ENCODE results near the gene GALNT6.

GALNT6 gene

DNA sequence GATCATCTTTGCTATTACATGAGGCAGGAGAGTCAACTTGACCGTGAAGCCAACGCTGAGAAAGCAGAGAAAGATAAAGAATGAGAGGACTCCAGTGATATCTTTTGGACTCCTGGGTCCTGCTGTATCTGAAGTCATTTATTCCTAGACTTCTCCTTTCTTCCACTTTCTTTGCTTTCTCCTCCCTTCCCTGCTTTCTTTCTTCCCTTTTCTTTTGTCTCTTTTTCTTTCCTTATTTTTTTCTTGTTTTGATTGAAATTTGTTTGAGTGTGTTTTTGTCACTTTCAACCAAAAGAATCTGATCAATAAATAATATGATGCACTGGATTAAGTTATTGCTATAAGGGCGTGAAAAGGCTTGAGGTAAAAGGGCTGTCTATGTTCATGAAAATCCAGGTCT is 13.4 kb upstream of the GALNT6 start:
- Histone ChIP-seq H2AFZ (ENCODE audit: low read length) (no peak overlapping the region), H3K9me2 (replicated peaks; ENCODE audit: low read depth, low read length) (no peaks in the 10 kb centered on the region), H3K4me3 (ENCODE audit: low read length, poor library complexity, severe bottlenecking) (no peak overlapping the region), H3K27me3 (ENCODE audit: insufficient read depth, low read length, poor library complexity, severe bottlenecking) (no peaks in the 10 kb centered on the region), H3F3A (ENCODE audit: low read depth) (no peaks in the 10 kb centered on the region), H3K9ac (ENCODE audit: low read depth, low read length, poor library complexity, severe bottlenecking) (no peak overlapping the region), H4K20me1 (ENCODE audit: insufficient read depth, low read length, poor library complexity, severe bottlenecking) (no peaks in the 10 kb centered on the region), H3K9me3 (ENCODE audit: insufficient read depth, low read depth, low read length) (no peaks in the 10 kb centered on the region), H3K36me3 (ENCODE audit: insufficient read depth, low read length) (no peaks in the 10 kb centered on the region), H3K4me1 (ENCODE audit: insufficient read depth, low read length, poor library complexity, severe bottlenecking) (peaks cover 33% of the 10 kb centered on the region), H3K79me2 (ENCODE audit: insufficient read depth, low read length) (no peaks in the 10 kb centered on the region), H3K4me2 (ENCODE audit: low read depth, low read length, poor library complexity, severe bottlenecking) (no peak overlapping the region)
- TF ChIP-seq EZH2phosphoT487 (IDR thresholded peaks at IDR 0.05; ENCODE audit: borderline replicate concordance): no peak
- TF ChIP-seq, protein P1, sequence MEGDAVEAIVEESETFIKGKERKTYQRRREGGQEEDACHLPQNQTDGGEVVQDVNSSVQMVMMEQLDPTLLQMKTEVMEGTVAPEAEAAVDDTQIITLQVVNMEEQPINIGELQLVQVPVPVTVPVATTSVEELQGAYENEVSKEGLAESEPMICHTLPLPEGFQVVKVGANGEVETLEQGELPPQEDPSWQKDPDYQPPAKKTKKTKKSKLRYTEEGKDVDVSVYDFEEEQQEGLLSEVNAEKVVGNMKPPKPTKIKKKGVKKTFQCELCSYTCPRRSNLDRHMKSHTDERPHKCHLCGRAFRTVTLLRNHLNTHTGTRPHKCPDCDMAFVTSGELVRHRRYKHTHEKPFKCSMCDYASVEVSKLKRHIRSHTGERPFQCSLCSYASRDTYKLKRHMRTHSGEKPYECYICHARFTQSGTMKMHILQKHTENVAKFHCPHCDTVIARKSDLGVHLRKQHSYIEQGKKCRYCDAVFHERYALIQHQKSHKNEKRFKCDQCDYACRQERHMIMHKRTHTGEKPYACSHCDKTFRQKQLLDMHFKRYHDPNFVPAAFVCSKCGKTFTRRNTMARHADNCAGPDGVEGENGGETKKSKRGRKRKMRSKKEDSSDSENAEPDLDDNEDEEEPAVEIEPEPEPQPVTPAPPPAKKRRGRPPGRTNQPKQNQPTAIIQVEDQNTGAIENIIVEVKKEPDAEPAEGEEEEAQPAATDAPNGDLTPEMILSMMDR (conservative IDR thresholded peaks at IDR 0.05; ENCODE audit: low read length): no peak

DNA sequence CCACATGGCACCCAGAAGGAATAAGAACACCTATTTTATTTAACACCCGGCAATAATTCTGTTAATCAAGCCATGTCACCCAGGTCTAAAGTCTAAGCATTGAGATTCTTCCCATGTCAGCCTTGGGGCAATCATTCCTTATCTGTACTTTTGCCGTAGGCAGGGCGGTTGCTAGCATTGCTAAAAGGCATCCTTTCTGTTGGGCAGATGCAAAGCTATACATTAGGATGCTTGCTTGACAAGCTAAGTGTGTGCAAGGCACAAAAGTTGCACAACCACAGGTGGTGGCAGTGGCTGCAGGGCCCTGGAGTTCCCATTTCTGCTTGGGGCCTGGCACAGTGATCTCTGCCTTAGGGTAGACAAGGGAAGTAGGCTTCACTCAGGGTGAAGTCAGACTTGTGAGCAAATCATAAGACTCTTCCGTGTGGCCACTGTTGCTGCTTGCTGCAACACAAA is 12.5 kb upstream of the GALNT6 start:
- peaks cover 33% of the 10 kb centered on the region for H3K4me1 ChIP-seq (ENCODE audit: insufficient read depth, low read length, poor library complexity, severe bottlenecking)
- no peaks in the 10 kb centered on the region for H3K36me3 ChIP-seq (ENCODE audit: insufficient read depth, low read length)
- H3K4me3 ChIP-seq (ENCODE audit: low read length, poor library complexity, severe bottlenecking): no peak overlapping the region
- H3K27me3 ChIP-seq (ENCODE audit: insufficient read depth, low read length, poor library complexity, severe bottlenecking): no peaks in the 10 kb centered on the region
- no peak overlapping the region for H3K9ac ChIP-seq (ENCODE audit: low read depth, low read length, poor library complexity, severe bottlenecking)
- H4K20me1 ChIP-seq (ENCODE audit: insufficient read depth, low read length, poor library complexity, severe bottlenecking): no peaks in the 10 kb centered on the region
- no peaks in the 10 kb centered on the region for H3K9me3 ChIP-seq (ENCODE audit: insufficient read depth, low read depth, low read length)
- H3K4me2 ChIP-seq (ENCODE audit: low read depth, low read length, poor library complexity, severe bottlenecking): no peak overlapping the region
- TF ChIP-seq, protein P1 (conservative IDR thresholded peaks at IDR 0.05; ENCODE audit: low read length): no peak
- no peak for TF ChIP-seq EZH2phosphoT487 (IDR thresholded peaks at IDR 0.05; ENCODE audit: borderline replicate concordance)
- no peaks in the 10 kb centered on the region for H3K9me2 ChIP-seq (replicated peaks; ENCODE audit: low read depth, low read length)
- no peaks in the 10 kb centered on the region for H3F3A ChIP-seq (ENCODE audit: low read depth)
- H2AFZ ChIP-seq (ENCODE audit: low read length): no peak overlapping the region
- H3K79me2 ChIP-seq (ENCODE audit: insufficient read depth, low read length): no peaks in the 10 kb centered on the region

DNA sequence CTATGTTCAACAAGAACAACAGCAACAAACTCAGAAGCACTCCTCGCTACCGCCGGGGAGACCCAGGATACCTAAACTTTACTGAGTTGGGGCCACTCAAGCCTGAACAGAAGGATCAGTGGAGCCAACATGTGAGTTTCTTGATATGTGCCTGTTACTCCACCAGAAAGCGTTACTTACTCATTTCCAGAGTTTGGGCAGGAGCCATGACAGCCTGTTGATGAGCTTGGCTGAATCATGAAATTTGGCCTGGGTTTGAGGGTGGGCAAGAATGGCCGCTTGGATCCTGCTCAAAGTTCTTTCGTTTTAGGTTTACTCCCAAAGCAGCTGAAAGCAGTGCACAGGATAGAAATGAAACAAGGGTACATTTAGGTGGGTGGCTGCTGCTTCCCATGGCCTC is 12.0 kb upstream of the GALNT6 start:
- Histone ChIP-seq H3K9ac (ENCODE audit: low read depth, low read length, poor library complexity, severe bottlenecking) (no peak overlapping the region), H3K4me1 (ENCODE audit: insufficient read depth, low read length, poor library complexity, severe bottlenecking) (peaks cover 29% of the 10 kb centered on the region), H3K79me2 (ENCODE audit: insufficient read depth, low read length) (no peaks in the 10 kb centered on the region), H3K27me3 (ENCODE audit: insufficient read depth, low read length, poor library complexity, severe bottlenecking) (no peaks in the 10 kb centered on the region), H3F3A (ENCODE audit: low read depth) (no peaks in the 10 kb centered on the region), H3K9me2 (replicated peaks; ENCODE audit: low read depth, low read length) (no peaks in the 10 kb centered on the region), H3K36me3 (ENCODE audit: insufficient read depth, low read length) (no peaks in the 10 kb centered on the region), H3K9me3 (ENCODE audit: insufficient read depth, low read depth, low read length) (no peaks in the 10 kb centered on the region), H2AFZ (ENCODE audit: low read length) (no peak overlapping the region), H4K20me1 (ENCODE audit: insufficient read depth, low read length, poor library complexity, severe bottlenecking) (no peaks in the 10 kb centered on the region), H3K4me2 (ENCODE audit: low read depth, low read length, poor library complexity, severe bottlenecking) (no peak overlapping the region), H3K4me3 (ENCODE audit: low read length, poor library complexity, severe bottlenecking) (no peak overlapping the region)
- TF ChIP-seq, protein P1 (conservative IDR thresholded peaks at IDR 0.05; ENCODE audit: low read length): no peak
- no peak for TF ChIP-seq EZH2phosphoT487 (IDR thresholded peaks at IDR 0.05; ENCODE audit: borderline replicate concordance)

All from Loucy (cell line).